Smooth muscle cell (in vitro differentiated cells): ENCODE data around the gene MAPK11. TPM values are rescaled to one million over a fixed set of nuclear protein-coding genes. Genes with fewer than 3 reads are reported as not detected.

Source experiments
- DNase-seq: peaks from one replicate; lab custom pipeline; 2025; ENCODE audit not compliant: unreplicated experiment; lab: John Stamatoyannopoulos, UW
- H2AFZ ChIP-seq: fragments of 200-600 bp; sonication (generic); 2 replicates; pipeline ENCODE4 v1.6.0; 2016; ENCODE audit warnings: antibody characterized with exemption, low read depth, mild to moderate bottlenecking
- H3F3A ChIP-seq: fragments of 200-600 bp; sonication (generic); 2 replicates; pipeline ENCODE4 v1.6.0; 2017; ENCODE audit warnings: antibody characterized with exemption, low read depth
- H3K27ac ChIP-seq: fragments of 200-600 bp; sonication (generic); 2 replicates; pipeline ENCODE4 v1.5.1; 2016; ENCODE audit warnings: low read depth, mild to moderate bottlenecking
- H3K27me3 ChIP-seq: fragments of 200-600 bp; sonication (generic); 2 replicates; pipeline ENCODE4 v1.6.1; 2016; ENCODE audit warnings: low read depth, mild to moderate bottlenecking
- H3K36me3 ChIP-seq: fragments of 200-600 bp; sonication (generic); 2 replicates; pipeline ENCODE4 v1.5.1; 2016; ENCODE audit warnings: low read depth
- H3K4me1 ChIP-seq: fragments of 200-600 bp; sonication (generic); 2 replicates; pipeline ENCODE4 v1.5.1; 2016; ENCODE audit warnings: low read depth
- H3K4me2 ChIP-seq: fragments of 200-600 bp; sonication (generic); 2 replicates; pipeline ENCODE4 v1.6.0; 2016; ENCODE audit warnings: mild to moderate bottlenecking
- H3K4me3 ChIP-seq: fragments of 200-600 bp; sonication (generic); 2 replicates; pipeline ENCODE4 v1.5.1; 2016; ENCODE audit warnings: mild to moderate bottlenecking
- H3K79me2 ChIP-seq: fragments of 200-600 bp; sonication (generic); 2 replicates; pipeline ENCODE4 v1.6.0; 2016; ENCODE audit warnings: low read depth, mild to moderate bottlenecking
- H3K9ac ChIP-seq: fragments of 200-600 bp; sonication (generic); 2 replicates; pipeline ENCODE4 v1.6.0; 2016; ENCODE audit warnings: low read depth
- H3K9me3 ChIP-seq: fragments of 200-600 bp; sonication (generic); replicated peaks from 2 replicates; pipeline ENCODE4 v1.5.1; 2016; ENCODE audit warnings: low read depth
- H4K20me1 ChIP-seq: fragments of 200-600 bp; sonication (generic); 2 replicates; pipeline ENCODE4 v1.6.0; 2016; ENCODE audit warnings: low read depth
- WGBS: methylation state at CpG from one replicate; pipeline ENCODE4 v1.1.7; 2016; ENCODE audit warnings: low lambda C conversion rate; 5-methylcytosine and 5-hydroxymethylcytosine counted together
- polyA plus RNA-seq: library from polyadenylated mRNA; unstranded; fragments of >200 nt; fragmentation: Nextera tagmentation; extraction: Ambion mirVana; gene quantifications from 2 replicates; pipeline ENCODE4 v1.2.1, GENCODE V29; 2016
- total RNA-seq: library from RNA; depleted of rRNA; stranded (reverse); fragments of >200 nt; gene quantifications from 2 replicates; pipeline ENCODE4 v1.2.3, GENCODE V29; 2014
- TF ChIP-seq, protein P1 (sequence below): fragments of 200-600 bp; sonication (generic); IDR thresholded peaks from 2 replicates; pipeline ENCODE4 v1.5.1; 2017; ENCODE audit warnings: borderline replicate concordance, mild to moderate bottlenecking, antibody characterized with exemption; ENCODE audit not compliant: insufficient read depth, poor library complexity, severe bottlenecking

The MAPK11 gene
- total and polyA plus RNA-seq, 2 experiments from 2014 or later = 0.65 to 4.2 TPM

DNA sequence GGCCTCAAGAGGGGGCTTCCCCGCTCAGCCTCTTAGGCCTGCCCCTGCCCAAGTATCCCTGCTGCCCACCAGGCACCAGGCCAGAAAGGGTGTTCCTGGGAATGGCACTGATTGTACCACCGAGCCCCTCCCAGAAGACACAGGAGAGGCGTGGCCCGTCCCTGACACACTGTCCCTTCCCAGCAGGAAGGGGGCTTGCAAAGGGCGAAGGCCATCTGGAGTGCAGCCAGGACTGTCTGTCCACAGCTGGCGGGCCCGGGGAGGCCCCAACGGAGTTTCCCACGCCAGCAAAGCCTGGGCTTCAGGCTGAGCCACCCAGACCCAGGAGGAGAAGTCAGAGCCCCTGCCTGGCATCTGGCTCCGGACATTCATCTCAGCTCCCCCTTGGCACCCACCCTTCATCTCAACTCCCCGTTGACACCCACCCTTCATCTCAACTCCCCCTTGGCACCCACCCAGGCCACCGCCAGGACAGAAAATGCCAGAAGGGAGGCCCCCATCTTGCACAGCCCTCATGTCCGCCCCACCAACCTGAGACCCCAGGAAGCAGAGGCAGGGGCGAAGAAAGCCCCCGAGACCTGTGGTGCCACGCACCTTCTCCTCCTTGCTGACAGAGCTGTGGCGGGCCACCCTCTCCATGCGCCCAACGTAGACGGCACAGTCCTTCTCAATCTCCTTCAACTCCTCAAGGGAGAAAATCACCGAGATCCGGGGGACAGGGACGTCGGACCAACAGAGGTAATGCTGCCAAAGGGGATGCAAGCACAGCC lies 44.8 kb downstream of the MAPK11 start:
- Histone ChIP-seq H3K9me3 (no peaks in the 10 kb centered on the region), H3K79me2 (no peaks in the 10 kb centered on the region), H4K20me1 (no peaks in the 10 kb centered on the region), H3K27me3 (no peaks in the 10 kb centered on the region), H3K4me1 (no peaks in the 10 kb centered on the region), H2AFZ (no peak overlapping the region), H3K9ac (no peak overlapping the region), H3K4me2 (no peak overlapping the region), H3F3A (no peaks in the 10 kb centered on the region), H3K27ac (no peak overlapping the region), H3K36me3 (no peaks in the 10 kb centered on the region), H3K4me3 (no peak overlapping the region)
- WGBS = 96% methylated on average over 24 of the region's 24 CpGs
- TF ChIP-seq, protein P1, sequence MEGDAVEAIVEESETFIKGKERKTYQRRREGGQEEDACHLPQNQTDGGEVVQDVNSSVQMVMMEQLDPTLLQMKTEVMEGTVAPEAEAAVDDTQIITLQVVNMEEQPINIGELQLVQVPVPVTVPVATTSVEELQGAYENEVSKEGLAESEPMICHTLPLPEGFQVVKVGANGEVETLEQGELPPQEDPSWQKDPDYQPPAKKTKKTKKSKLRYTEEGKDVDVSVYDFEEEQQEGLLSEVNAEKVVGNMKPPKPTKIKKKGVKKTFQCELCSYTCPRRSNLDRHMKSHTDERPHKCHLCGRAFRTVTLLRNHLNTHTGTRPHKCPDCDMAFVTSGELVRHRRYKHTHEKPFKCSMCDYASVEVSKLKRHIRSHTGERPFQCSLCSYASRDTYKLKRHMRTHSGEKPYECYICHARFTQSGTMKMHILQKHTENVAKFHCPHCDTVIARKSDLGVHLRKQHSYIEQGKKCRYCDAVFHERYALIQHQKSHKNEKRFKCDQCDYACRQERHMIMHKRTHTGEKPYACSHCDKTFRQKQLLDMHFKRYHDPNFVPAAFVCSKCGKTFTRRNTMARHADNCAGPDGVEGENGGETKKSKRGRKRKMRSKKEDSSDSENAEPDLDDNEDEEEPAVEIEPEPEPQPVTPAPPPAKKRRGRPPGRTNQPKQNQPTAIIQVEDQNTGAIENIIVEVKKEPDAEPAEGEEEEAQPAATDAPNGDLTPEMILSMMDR = no peak
- DNase-seq = no peak

DNA sequence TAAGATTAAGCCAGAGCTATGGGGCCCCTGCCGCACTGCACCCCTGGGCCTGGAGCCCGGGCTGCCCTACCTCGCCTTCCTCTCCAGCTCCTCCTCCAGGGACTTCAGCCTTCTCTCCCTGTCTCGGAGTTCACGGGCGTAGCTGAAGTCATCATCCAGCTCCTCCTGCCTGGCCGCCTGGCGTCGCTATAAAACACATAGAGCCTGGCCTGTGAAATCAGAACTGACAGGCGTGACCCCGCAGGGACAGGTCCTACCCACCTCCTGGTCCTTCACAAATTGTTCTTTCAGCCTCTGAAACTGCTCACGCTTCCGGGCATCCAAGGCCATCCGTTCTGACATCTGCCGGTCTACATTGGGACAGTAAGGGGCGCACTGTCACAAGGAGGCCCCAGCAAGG lies 46.1 kb downstream of the MAPK11 start:
- Histone ChIP-seq H2AFZ (no peak overlapping the region), H3F3A (no peaks in the 10 kb centered on the region), H3K9ac (no peak overlapping the region), H3K79me2 (no peaks in the 10 kb centered on the region), H3K27me3 (no peaks in the 10 kb centered on the region), H3K36me3 (no peaks in the 10 kb centered on the region), H3K4me3 (no peak overlapping the region), H3K4me1 (no peaks in the 10 kb centered on the region), H3K4me2 (no peak overlapping the region), H3K9me3 (no peaks in the 10 kb centered on the region), H4K20me1 (peaks cover 5% of the 10 kb centered on the region), H3K27ac (no peak overlapping the region)
- DNase-seq = no peak
- WGBS = 96% methylated on average over 16 of the region's 16 CpGs
- TF ChIP-seq, protein P1 = no peak

DNA sequence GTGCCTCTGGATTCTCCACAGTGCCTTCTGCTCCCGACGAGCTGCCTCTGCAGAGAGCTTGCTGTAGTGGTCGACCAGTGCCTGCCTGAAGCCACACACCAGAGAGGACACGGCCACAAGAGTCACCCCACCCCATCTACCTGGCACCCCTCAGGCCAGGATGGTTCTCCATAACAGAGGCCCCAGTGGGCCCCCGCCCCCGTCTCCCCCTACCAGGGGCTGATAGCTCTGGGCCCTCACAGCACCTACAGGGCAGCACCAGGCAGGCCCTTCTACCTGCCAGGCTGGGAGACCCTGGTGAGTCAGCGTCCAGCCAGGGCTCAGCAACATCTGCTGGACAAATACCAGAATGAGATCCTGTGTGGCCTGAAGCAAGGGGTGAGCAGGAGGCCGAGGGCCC lies 47.7 kb downstream of the MAPK11 start:
- H3K79me2 ChIP-seq = no peaks in the 10 kb centered on the region
- H3F3A ChIP-seq = no peaks in the 10 kb centered on the region
- H3K4me3 ChIP-seq = no peak overlapping the region
- H3K4me1 ChIP-seq = no peaks in the 10 kb centered on the region
- no peak for DNase-seq
- no peak overlapping the region for H3K27ac ChIP-seq
- H2AFZ ChIP-seq = no peak overlapping the region
- WGBS = 95% methylated on average over 8 of the region's 8 CpGs
- H3K36me3 ChIP-seq = no peaks in the 10 kb centered on the region
- H4K20me1 ChIP-seq = peaks cover 19% of the 10 kb centered on the region
- no peak overlapping the region for H3K4me2 ChIP-seq
- no peak overlapping the region for H3K9ac ChIP-seq
- no peaks in the 10 kb centered on the region for H3K27me3 ChIP-seq
- TF ChIP-seq, protein P1 = no peak
- no peaks in the 10 kb centered on the region for H3K9me3 ChIP-seq
